RWPE1 (cell line): Measurements from ENCODE around the gene SLC38A6.

Source experiments
- CTCF ChIA-PET: fragments of 350-600 bp; sonication (Branson Sonifier 250); formaldehyde crosslinking; extraction: SDS; loops from one replicate; lab custom pipeline; 2021; lab: Yijun Ruan, JAX
- POLR2A ChIA-PET: fragments of 400-600 bp; formaldehyde crosslinking; extraction: SDS; loops from one replicate; lab custom pipeline; 2020; ENCODE audit warnings: antibody characterized with exemption; ENCODE audit not compliant: low non-redundant PET; lab: Yijun Ruan, JAX
- DNase-seq: peaks from one replicate; pipeline ENCODE4 v3.0.0; 2012; ENCODE audit warnings: low spot score
- H3K27ac ChIP-seq: fragments of 450-650 bp; 2 replicates; pipeline ENCODE4 v1.5.1; 2017
- TF ChIP-seq, protein P1 (sequence below): fragments of 450-650 bp; conservative IDR thresholded peaks from 2 replicates; pipeline ENCODE4 v1.5.1; 2017; ENCODE audit warnings: low read depth, mild to moderate bottlenecking

Gene SLC38A6

DNA sequence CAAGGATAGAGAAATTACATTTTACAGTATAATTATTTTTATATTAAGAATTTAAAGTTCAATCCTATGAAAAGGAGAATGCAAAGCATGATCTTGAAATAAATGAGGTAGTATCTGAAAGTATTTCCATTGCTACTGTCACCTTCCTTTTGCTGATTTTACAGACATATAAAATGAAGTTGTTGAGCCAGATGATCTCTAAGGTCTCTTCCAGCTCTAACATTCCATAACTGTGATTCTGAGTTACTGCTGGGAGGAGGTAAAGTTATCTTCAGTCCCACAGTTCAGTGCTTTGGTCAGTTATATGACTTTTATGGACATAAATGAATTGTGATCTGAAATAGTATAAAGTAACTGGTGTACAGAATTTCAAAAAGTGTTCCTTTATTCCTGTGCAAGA is 52.8 kb downstream of the SLC38A6 start:
- POLR2A ChIA-PET: no interaction called here
- TF ChIP-seq, protein P1, sequence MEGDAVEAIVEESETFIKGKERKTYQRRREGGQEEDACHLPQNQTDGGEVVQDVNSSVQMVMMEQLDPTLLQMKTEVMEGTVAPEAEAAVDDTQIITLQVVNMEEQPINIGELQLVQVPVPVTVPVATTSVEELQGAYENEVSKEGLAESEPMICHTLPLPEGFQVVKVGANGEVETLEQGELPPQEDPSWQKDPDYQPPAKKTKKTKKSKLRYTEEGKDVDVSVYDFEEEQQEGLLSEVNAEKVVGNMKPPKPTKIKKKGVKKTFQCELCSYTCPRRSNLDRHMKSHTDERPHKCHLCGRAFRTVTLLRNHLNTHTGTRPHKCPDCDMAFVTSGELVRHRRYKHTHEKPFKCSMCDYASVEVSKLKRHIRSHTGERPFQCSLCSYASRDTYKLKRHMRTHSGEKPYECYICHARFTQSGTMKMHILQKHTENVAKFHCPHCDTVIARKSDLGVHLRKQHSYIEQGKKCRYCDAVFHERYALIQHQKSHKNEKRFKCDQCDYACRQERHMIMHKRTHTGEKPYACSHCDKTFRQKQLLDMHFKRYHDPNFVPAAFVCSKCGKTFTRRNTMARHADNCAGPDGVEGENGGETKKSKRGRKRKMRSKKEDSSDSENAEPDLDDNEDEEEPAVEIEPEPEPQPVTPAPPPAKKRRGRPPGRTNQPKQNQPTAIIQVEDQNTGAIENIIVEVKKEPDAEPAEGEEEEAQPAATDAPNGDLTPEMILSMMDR: no peak
- no peak for DNase-seq
- CTCF ChIA-PET: no interaction called here
- no peak overlapping the region for H3K27ac ChIP-seq

DNA sequence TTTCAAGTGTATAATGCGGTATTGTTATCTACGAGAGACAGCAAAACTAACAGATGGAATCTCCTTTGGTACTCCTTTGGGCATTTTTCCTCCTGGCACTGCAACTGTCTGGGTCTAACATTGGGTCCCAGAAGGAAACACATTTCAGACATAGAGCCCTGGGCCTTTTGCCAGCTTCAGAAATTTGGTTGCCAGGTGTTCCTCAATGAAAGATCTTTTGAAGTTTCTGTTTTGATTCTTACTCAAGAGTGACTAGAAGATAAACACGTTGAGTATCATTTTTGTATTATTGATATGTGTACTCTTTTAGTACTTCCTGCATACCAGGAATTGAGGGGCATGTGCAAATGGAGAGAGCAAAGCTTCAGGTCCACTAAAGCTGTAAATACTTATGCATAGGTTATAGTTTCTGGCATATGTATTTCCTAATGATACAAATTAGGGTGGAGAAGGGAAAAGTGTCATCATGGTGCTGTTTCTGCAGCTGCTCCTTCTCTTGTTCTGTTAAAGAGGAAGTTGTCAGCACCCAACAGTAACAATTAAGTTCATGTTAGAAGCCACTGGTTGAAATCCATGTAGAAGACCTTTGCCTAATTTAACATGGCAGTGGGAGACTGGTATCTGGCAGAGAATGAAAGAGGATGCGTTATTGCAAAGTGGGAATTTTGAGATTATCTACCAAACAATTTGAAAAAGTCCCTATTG is 53.5 kb downstream of the SLC38A6 start:
- TF ChIP-seq, protein P1: no peak
- no peak for DNase-seq
- POLR2A ChIA-PET: no interaction called here
- H3K27ac ChIP-seq: no peak overlapping the region
- CTCF ChIA-PET: interaction anchor here (0.6 to 1.5 kb wide), 3 partner anchors 10 to 12 kb away, joined by 3 to 5 read pairs (median 4); no protein-coding TSS in a partner anchor

DNA sequence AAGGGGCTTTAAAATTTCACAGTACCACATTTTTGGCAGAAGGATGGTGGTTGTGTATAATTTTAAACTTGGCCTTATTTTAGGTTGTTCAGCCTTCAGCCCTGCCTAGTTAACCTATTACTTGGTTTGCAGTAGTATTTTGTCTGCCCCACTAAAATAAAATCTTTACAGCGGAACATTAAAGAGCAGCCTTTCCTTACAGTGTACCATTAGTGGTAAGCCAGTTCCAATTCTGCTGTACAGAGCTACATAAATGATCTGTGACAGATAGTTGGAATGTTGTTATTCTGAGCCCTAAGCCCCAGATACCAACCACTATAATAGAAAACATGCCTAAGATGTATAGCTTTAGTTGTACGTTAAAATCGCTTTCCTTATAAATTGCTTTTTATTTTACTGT is 56.2 kb downstream of the SLC38A6 start:
- H3K27ac ChIP-seq: no peak overlapping the region
- TF ChIP-seq, protein P1: no peak
- ChIA-PET POLR2A (no interaction called here), CTCF (interaction anchor here (1.7 kb wide), 1 partner anchor 11 kb away, joined by 5 read pairs; no protein-coding TSS in a partner anchor)
- DNase-seq: no peak

DNA sequence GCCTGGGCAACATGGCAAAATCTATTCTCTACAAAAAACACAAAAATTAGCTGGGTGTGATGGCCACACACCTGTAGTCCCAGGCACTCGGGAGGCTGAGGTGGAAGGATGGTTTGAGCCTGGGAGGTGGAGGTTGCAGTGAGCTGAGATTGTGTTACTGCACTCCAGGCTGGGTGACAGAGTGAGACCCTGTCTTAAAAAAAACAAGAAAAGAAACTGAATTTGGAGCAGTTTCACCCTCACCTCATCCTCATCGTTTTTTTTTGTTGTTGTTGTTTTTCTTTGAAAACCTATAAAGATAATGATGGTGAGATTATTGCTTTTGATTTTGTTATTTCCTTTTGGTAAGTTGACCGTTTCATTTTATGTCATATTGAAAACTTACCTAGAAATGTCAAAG is 60.7 kb downstream of the SLC38A6 start:
- H3K27ac ChIP-seq: no peak overlapping the region
- TF ChIP-seq, protein P1: no peak
- DNase-seq: no peak
- ChIA-PET CTCF (interaction anchor here (0.6 kb wide), 1 partner anchor 40 kb away, joined by 6 read pairs; no protein-coding TSS in a partner anchor), POLR2A (no interaction called here)

DNA sequence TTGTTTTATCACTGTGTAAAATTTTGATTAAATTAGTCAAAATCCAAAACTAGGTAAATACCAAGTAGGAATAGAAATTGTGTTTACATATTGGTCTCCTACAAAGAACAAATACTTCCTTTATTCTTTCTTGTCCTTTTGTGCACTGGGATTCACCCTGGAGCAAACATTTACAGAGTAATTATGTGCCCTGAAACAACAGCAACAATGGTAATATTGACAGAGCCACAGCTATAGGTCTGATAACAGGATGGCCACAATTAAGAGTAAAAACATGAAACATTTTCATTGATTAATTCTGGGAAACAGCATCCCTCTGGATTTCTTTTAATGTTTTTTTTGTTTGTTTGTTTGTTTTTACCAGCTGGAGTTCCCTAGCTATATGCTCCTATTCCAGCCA is 61.2 kb downstream of the SLC38A6 start:
- no peak overlapping the region for H3K27ac ChIP-seq
- TF ChIP-seq, protein P1: no peak
- DNase-seq: no peak
- ChIA-PET POLR2A (no interaction called here), CTCF (interaction anchor here (0.6 kb wide), 2 partner anchors 41 to 66 kb away, joined by 3 to 6 read pairs; no protein-coding TSS in a partner anchor)

DNA sequence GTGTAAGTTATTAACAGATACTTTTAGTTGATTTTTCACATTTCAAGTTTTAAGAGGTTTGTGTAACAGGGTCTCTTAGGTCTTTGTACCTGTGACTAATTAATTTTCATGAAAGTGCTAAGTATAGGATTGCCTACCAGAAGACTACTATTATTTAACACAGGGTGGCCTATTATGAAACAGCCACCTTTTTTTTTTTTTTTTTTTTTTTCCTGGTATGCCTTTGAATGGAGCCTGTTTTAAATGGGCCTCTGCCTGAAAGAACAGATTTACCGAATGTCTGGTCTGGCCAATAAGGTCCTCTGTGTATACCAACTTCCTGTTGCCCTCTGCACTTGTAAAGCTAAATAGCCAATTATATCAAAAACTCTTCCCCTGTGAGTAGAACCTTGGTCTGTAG is 62.5 kb downstream of the SLC38A6 start:
- POLR2A ChIA-PET: interaction anchor here (0.7 kb wide), 1 partner anchor 12 kb away, joined by 6 read pairs; no protein-coding TSS in a partner anchor
- CTCF ChIA-PET: interaction anchor here (0.6 kb wide), 1 partner anchor 213 kb away, joined by 3 read pairs; no protein-coding TSS in a partner anchor

More for the DNA sequence above, 62.5 kb downstream of the SLC38A6 start:
- no peak for DNase-seq
- TF ChIP-seq, protein P1: no peak
- H3K27ac ChIP-seq: no peak overlapping the region
